MM.1S (cell line): ENCODE data around the gene GTF3C5.
"Not testable (repeated sequence)": the region's sequence is repeated elsewhere in the genome, so short reads cannot be mapped to it uniquely, and the experiment has no call there.

Source experiments
- DNase-seq: peaks from one replicate; pipeline ENCODE4 v3.0.0-alpha.2; 2015
- H2AFZ ChIP-seq: fragments of 300-600 bp; sonication (generic); 2 replicates; pipeline ENCODE4 v1.6.0; 2016; ENCODE audit warnings: antibody characterized with exemption, low read length
- H3F3A ChIP-seq: fragments of 300-600 bp; sonication (generic); 2 replicates; pipeline ENCODE4 v1.6.1; 2016; ENCODE audit warnings: mild to moderate bottlenecking, antibody characterized with exemption, low read length, moderate library complexity, mixed read lengths; ENCODE audit not compliant: insufficient read depth
- H3K27ac ChIP-seq: fragments of 300-600 bp; sonication (generic); 2 replicates; pipeline ENCODE4 v1.5.1; 2016; ENCODE audit warnings: mild to moderate bottlenecking, low read length
- H3K27me3 ChIP-seq: fragments of 300-600 bp; sonication (generic); replicated peaks from 2 replicates; pipeline ENCODE4 v1.6.0; 2016; ENCODE audit warnings: low read length; ENCODE audit not compliant: insufficient read depth
- H3K36me3 ChIP-seq: fragments of 300-600 bp; sonication (generic); replicated peaks from 2 replicates; pipeline ENCODE4 v1.6.1; 2016; ENCODE audit warnings: mild to moderate bottlenecking, low read length, mixed read lengths; ENCODE audit not compliant: insufficient read depth
- H3K4me1 ChIP-seq: fragments of 300-600 bp; sonication (generic); 2 replicates; pipeline ENCODE4 v1.6.1; 2016; ENCODE audit warnings: low read length, mixed read lengths
- H3K4me2 ChIP-seq: fragments of 300-600 bp; sonication (generic); 2 replicates; pipeline ENCODE4 v1.6.0; 2016; ENCODE audit warnings: low read depth, low read length
- H3K4me3 ChIP-seq: fragments of 300-600 bp; sonication (generic); 2 replicates; pipeline ENCODE4 v1.5.1; 2016; ENCODE audit warnings: low read length, mixed read lengths
- H3K79me2 ChIP-seq: fragments of 300-600 bp; sonication (generic); 2 replicates; pipeline ENCODE4 v1.6.1; 2016; ENCODE audit warnings: mixed run types, low read length, mixed read lengths
- H3K9ac ChIP-seq: fragments of 300-600 bp; sonication (generic); 2 replicates; pipeline ENCODE4 v1.6.1; 2016; ENCODE audit warnings: low read length, mixed read lengths
- H3K9me2 ChIP-seq: fragments of 300-600 bp; sonication (generic); replicated peaks from 2 replicates; pipeline ENCODE4 v1.6.1; 2016; ENCODE audit warnings: mild to moderate bottlenecking, low read length, mixed read lengths; ENCODE audit not compliant: insufficient read depth
- H3K9me3 ChIP-seq: fragments of 300-600 bp; sonication (generic); replicated peaks from 2 replicates; pipeline ENCODE4 v1.6.1; 2016; ENCODE audit warnings: mild to moderate bottlenecking, low read length, mixed read lengths; ENCODE audit not compliant: insufficient read depth
- H4K20me1 ChIP-seq: fragments of 300-600 bp; sonication (generic); 2 replicates; pipeline ENCODE4 v1.6.1; 2016; ENCODE audit warnings: mild to moderate bottlenecking, low read length, moderate library complexity, mixed read lengths; ENCODE audit not compliant: insufficient read depth
- CTCF ChIP-seq: fragments of 300-600 bp; sonication (generic); IDR thresholded peaks from 2 replicates; pipeline ENCODE4 v1.5.1; 2016; ENCODE audit warnings: antibody characterized with exemption, low read length, mixed read lengths
- EZH2 ChIP-seq: fragments of 300-600 bp; sonication (generic); optimal IDR thresholded peaks from 2 replicates; pipeline ENCODE3; 2017; ENCODE audit warnings: low read depth, mild to moderate bottlenecking, antibody characterized with exemption, low read length, mixed read lengths
- EZH2phosphoT487 ChIP-seq: fragments of 300-600 bp; sonication (generic); IDR thresholded peaks from 2 replicates; pipeline ENCODE4 v1.6.1; 2018; ENCODE audit warnings: antibody characterized with exemption, low read length

GTF3C5 gene

GRCh38 chr9:133067813-133068212, 37.0 kb downstream of the GTF3C5 start:
- TF ChIP-seq CTCF: no peak
- Histone ChIP-seq H3K27ac (no peak overlapping the region), H3K4me3 (no peak overlapping the region), H3K9ac (no peak overlapping the region), H3K79me2 (no peaks in the 10 kb centered on the region), H3K9me3 (no peaks in the 10 kb centered on the region), H3F3A (no peaks in the 10 kb centered on the region), H2AFZ (no peak overlapping the region), H3K36me3 (no peaks in the 10 kb centered on the region), H3K27me3 (0 out of 2 replicates have a peak, but pooled peaks cover 10% of the 10 kb centered on the region), H3K9me2 (no peaks in the 10 kb centered on the region), H3K4me2 (no peak overlapping the region), H4K20me1 (no peaks in the 10 kb centered on the region), H3K4me1 (no peaks in the 10 kb centered on the region)
- no peak for DNase-seq

GRCh38 chr9:133068431-133068830, 37.6 kb downstream of the GTF3C5 start:
- not testable (repeated sequence) for H3F3A ChIP-seq, H3K4me1 ChIP-seq, H3K4me2 ChIP-seq, H3K9me2 ChIP-seq, DNase-seq, H3K9me3 ChIP-seq, H3K4me3 ChIP-seq, H4K20me1 ChIP-seq, H3K27me3 ChIP-seq, H3K9ac ChIP-seq, H3K27ac ChIP-seq, H2AFZ ChIP-seq, H3K79me2 ChIP-seq, H3K36me3 ChIP-seq

GRCh38 chr9:133070500-133070961, 39.7 kb downstream of the GTF3C5 start:
- not testable (repeated sequence) for H2AFZ ChIP-seq, H3K4me3 ChIP-seq, DNase-seq, H3F3A ChIP-seq, H3K4me2 ChIP-seq, H3K9me3 ChIP-seq, H3K4me1 ChIP-seq, H3K79me2 ChIP-seq, H3K9me2 ChIP-seq, H4K20me1 ChIP-seq, H3K9ac ChIP-seq, H3K27ac ChIP-seq, H3K36me3 ChIP-seq
- H3K27me3 ChIP-seq: peaks cover 22% of the 10 kb centered on the region; the same call in 1 of the 2 replicates

GRCh38 chr9:133070985-133071384, 40.2 kb downstream of the GTF3C5 start:
- not testable (repeated sequence) for H3K4me1 ChIP-seq, H3K36me3 ChIP-seq, H3K4me3 ChIP-seq, H3K4me2 ChIP-seq, H4K20me1 ChIP-seq, H3K9ac ChIP-seq, H2AFZ ChIP-seq, H3F3A ChIP-seq, H3K27ac ChIP-seq, H3K9me3 ChIP-seq, H3K9me2 ChIP-seq, DNase-seq, H3K79me2 ChIP-seq
- peaks cover 25% of the 10 kb centered on the region; the same call in 1 of the 2 replicates for H3K27me3 ChIP-seq

GRCh38 chr9:133071484-133072150, 40.8 kb downstream of the GTF3C5 start:
- no peak overlapping the region for H2AFZ ChIP-seq
- no peak overlapping the region for H3K9ac ChIP-seq
- no peaks in the 10 kb centered on the region for H3K36me3 ChIP-seq
- no peaks in the 10 kb centered on the region for H3K4me1 ChIP-seq
- no peak for DNase-seq
- no peak overlapping the region for H3K4me2 ChIP-seq
- TF ChIP-seq EZH2phosphoT487: no peak
- no peak for TF ChIP-seq CTCF
- no peak for TF ChIP-seq EZH2
- H3K27ac ChIP-seq: no peak overlapping the region
- no peaks in the 10 kb centered on the region for H3K9me2 ChIP-seq
- H3K9me3 ChIP-seq: no peaks in the 10 kb centered on the region
- peaks cover 27% of the 10 kb centered on the region; the same call in 1 of the 2 replicates for H3K27me3 ChIP-seq
- H3K4me3 ChIP-seq: no peak overlapping the region
- H3K79me2 ChIP-seq: no peaks in the 10 kb centered on the region
- H4K20me1 ChIP-seq: no peaks in the 10 kb centered on the region
- H3F3A ChIP-seq: no peaks in the 10 kb centered on the region

GRCh38 chr9:133072210-133072609, 41.4 kb downstream of the GTF3C5 start:
- H3K27ac ChIP-seq, H3K9me2 ChIP-seq, H3K4me1 ChIP-seq, H4K20me1 ChIP-seq, H3K4me3 ChIP-seq, H3F3A ChIP-seq, H2AFZ ChIP-seq, H3K36me3 ChIP-seq, H3K79me2 ChIP-seq, H3K9ac ChIP-seq, H3K4me2 ChIP-seq, H3K9me3 ChIP-seq, DNase-seq: not testable (repeated sequence)
- peaks cover 33% of the 10 kb centered on the region; the same call in 1 of the 2 replicates for H3K27me3 ChIP-seq
